Astrocyte of the cerebellum (primary cell): ENCODE data around the gene KCNE3.

Experiments
- DNase-seq: peaks from one replicate; pipeline ENCODE4 v3.0.0-alpha.2; 2011; ENCODE audit warnings: low read depth
- H3K4me3 ChIP-seq: 2 replicates; pipeline ENCODE4 v1.5.1; 2011; ENCODE audit warnings: mild to moderate bottlenecking, low read depth, low read length, moderate library complexity
- in situ Hi-C: cut with HindIII; loops from 2 replicates; pipeline ENCODE4 v1.10.0; 2017; ENCODE audit warnings: low sequenced_read_pairs
- TF ChIP-seq, protein P1 (sequence below): IDR thresholded peaks from 2 replicates; pipeline ENCODE4 v1.5.1; 2012; ENCODE audit warnings: low read length, low read depth, moderate library complexity, mild to moderate bottlenecking; ENCODE audit errors: missing control alignments

KCNE3 gene, protein sequence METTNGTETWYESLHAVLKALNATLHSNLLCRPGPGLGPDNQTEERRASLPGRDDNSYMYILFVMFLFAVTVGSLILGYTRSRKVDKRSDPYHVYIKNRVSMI

DNA sequence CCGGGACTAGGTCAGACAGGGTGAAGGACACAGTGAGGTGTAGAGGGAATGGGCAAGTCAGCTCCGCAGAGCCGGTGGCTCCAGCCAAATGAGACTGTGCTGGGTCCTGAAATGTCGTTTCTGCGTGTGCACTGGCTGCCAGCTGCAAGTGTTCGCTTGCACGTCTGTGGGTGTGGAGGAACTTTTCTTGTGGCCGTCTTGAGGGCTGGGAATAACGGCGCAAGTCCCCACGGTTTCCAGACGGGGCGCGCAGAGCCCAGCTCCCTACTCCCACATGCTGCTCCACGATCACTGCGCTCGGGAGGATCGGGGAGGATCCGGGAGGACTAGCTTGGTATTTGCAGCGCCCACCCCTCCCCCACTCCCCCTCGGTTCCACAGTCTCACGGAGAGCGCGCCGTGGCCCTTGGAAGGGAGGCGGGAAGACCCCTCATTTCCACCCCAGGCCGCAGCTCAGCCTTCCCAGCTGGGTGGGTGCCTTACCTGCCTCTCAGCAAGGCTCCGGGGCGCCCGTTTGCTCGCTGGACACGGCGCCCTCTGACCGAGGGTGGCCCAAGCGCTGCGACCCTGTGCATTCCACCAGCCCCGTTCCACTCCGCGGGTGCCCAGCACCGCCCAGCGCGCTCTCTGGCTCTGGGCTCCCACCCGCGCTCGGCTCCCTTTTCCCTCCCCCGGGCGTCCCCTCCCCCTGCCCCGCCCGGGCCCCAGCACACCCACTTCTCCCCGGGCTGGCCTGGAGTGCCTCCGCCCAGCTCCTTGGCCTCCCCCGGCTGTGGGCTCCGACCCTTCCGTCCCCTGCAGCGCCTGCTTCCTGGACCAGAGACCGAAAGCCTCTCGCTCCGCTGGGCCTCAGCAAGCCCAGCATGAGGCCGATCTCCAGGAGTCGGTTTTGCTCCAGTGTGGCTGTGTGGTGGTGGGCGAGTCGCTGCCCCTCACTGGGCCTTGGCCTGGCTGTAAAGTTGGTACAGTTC, at the start of gene KCNE3:
TSS of gene KCNE3 (minus strand) at position 634 of the 970 bp plus-strand sequence. CDS start 9,986 bp downstream, outside the sequence.
- DNase-seq, result no peak
- H3K4me3 ChIP-seq, result peak within 1 kb of the TSS; percentile 45
- in situ Hi-C loops, result no loop called here
- TF ChIP-seq, protein P1, sequence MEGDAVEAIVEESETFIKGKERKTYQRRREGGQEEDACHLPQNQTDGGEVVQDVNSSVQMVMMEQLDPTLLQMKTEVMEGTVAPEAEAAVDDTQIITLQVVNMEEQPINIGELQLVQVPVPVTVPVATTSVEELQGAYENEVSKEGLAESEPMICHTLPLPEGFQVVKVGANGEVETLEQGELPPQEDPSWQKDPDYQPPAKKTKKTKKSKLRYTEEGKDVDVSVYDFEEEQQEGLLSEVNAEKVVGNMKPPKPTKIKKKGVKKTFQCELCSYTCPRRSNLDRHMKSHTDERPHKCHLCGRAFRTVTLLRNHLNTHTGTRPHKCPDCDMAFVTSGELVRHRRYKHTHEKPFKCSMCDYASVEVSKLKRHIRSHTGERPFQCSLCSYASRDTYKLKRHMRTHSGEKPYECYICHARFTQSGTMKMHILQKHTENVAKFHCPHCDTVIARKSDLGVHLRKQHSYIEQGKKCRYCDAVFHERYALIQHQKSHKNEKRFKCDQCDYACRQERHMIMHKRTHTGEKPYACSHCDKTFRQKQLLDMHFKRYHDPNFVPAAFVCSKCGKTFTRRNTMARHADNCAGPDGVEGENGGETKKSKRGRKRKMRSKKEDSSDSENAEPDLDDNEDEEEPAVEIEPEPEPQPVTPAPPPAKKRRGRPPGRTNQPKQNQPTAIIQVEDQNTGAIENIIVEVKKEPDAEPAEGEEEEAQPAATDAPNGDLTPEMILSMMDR, result no peak

DNA sequence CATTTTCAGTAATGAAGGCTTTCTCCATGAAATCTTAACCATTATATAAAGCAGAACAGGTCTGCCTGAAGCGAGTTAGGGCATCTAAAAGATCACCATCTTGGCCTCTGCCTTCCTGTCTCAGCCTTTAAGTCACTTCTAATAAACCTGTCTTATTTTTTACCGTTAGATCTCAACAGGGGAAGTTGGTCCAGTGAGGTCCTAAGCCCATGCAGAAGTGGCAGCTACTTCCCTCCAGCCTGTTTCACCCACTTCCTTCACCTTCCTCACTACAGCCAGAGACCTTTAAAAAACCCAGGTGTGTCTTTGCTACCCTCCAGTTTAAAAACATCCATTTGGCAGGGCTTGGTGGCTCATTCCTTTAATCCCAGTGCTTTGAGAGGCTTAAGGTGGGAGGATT, 40.2 kb upstream of the KCNE3 start:
- H3K4me3 ChIP-seq, result no peak overlapping the region
- DNase-seq, result no peak
- TF ChIP-seq, protein P1, result no peak
- in situ Hi-C loops, result no loop called here

DNA sequence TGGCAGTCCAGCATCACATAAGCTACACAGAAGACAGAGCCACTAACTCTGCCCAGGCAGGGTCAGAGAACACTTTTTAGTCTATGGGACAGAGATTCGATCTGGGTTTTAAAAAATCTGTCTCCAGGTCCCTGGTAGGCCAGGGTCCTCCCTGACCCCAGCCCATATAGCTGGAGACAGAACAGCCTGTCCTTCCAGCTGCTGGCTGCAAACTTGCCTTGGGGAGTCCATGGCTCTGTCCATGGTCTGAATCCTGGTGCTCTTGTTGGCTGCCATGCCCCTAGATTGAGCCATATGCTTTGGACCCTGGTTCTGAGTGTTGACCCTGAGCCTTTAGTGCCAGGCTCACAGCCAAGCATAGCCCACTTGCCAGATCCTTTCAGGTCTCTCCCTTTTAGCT, 39.5 kb upstream of the KCNE3 start:
- in situ Hi-C loops, result no loop called here
- no peak for DNase-seq
- TF ChIP-seq, protein P1, result no peak
- H3K4me3 ChIP-seq, result no peak overlapping the region

DNA sequence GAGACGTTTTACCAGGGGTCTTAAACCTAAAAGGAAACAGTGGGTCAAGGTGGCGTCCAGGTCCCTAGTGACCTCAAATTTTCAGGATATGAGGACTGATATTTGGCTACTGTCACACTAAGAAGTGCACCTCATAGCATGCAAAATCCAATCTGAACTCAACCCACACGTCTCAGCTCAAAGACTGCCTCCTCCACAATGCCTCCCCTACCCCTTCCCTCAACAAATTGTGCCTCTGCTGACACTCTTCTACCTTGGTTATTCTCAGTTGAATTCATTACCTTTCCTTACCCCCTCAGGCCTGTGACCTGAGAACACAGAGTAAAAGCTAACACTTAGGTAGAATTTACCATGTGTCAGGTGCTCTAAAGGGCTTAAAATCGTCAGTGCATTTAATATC, 38.6 kb upstream of the KCNE3 start:
- no peak overlapping the region for H3K4me3 ChIP-seq
- TF ChIP-seq, protein P1, result no peak
- no peak for DNase-seq
- in situ Hi-C loops, result no loop called here

DNA sequence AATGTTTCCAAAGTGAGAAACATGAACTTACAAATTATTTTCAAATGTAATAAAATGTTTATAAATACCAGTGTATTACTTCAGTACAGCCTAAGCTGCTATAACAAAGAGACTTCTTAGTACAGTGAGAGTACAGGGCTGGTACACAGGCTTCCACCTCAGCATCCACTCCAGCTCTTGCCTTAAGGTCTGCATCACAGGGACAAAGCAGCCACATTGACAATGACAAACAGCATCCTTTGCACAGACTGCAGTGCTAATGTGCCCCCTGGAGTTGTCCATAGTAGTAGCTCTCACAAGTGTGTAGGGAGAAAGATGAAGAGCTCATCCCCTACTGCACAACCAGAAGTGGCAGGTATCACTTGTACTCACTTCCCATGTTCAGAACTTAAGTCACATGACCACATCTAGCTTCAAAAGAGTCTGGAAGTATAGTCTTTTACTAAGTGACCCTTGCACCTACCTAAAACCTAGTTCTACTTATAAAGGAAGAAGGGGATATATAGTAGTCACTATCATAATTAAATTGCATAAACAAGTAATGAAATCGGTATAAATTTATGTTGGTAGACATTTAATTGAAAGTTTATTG, 36.8 kb upstream of the KCNE3 start:
- TF ChIP-seq, protein P1, result no peak
- in situ Hi-C loops, result no loop called here
- no peak for DNase-seq
- H3K4me3 ChIP-seq, result no peak overlapping the region

DNA sequence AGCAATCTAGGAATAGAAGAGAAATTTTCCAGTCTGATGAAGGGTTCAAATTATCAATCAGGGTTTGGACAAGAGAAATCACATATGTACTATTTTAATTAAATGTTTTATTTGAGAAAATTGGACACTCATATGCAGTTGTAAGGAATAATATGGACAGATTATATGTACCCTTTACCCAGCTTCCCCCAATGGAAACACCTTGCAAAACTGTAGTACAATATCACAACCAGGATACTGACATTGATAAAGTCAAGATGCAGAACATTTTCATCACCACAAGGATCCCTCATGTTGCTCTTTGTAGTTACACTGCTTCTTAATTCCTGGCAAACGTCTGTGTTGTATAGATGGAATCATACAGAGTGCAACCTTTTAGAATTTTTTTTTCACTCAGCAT, 27.6 kb upstream of the KCNE3 start:
- TF ChIP-seq, protein P1, result no peak
- no peak overlapping the region for H3K4me3 ChIP-seq
- in situ Hi-C loops, result no loop called here
- DNase-seq, result no peak
